HepG2 (cell line): ENCODE results near the gene UGP2.

Experiments used
- KDM1A ChIP-seq: IDR thresholded peaks from 2 replicates; pipeline ENCODE4 v1.6.1; 2016; ENCODE audit warnings: missing compliant biosample characterization
- KLF13 ChIP-seq: sonication (generic); formaldehyde crosslinking; IDR thresholded peaks from 2 replicates; pipeline ENCODE4 v1.4.0; 2020; ENCODE audit warnings: mild to moderate bottlenecking, missing genetic modification reagents
- MTF1 ChIP-seq: sonication (generic); formaldehyde crosslinking; IDR thresholded peaks from 2 replicates; pipeline ENCODE4 v1.5.0; 2020; ENCODE audit warnings: missing genetic modification reagents
- PATZ1 ChIP-seq: sonication (generic); formaldehyde crosslinking; IDR thresholded peaks from 2 replicates; pipeline ENCODE4 v1.4.0; 2020; ENCODE audit warnings: missing genetic modification reagents
- POLR2AphosphoS5 ChIP-seq: IDR thresholded peaks from 2 replicates; pipeline ENCODE4 v1.6.1; 2012; ENCODE audit warnings: low read depth, low read length
- YEATS4 ChIP-seq: sonication (generic); formaldehyde crosslinking; IDR thresholded peaks from 2 replicates; pipeline ENCODE4 v1.4.0; 2020; ENCODE audit warnings: missing genetic modification reagents, borderline replicate concordance
- ZNF180 ChIP-seq: sonication (generic); formaldehyde crosslinking; IDR thresholded peaks from 2 replicates; pipeline ENCODE4 v1.4.0; 2020; ENCODE audit warnings: low read depth, missing genetic modification reagents, borderline replicate concordance
- TF ChIP-seq, protein P1 (sequence below): sonication (generic); formaldehyde crosslinking; IDR thresholded peaks from 2 replicates; pipeline ENCODE4 v1.8.0; 2022; ENCODE audit warnings: mild to moderate bottlenecking, missing genetic modification reagents
- TF ChIP-seq, protein P2 (sequence below): sonication (generic); formaldehyde crosslinking; IDR thresholded peaks from 2 replicates; pipeline ENCODE4 v1.8.1; 2023; ENCODE audit warnings: mild to moderate bottlenecking, inconsistent platforms, moderate library complexity, missing genetic modification reagents, borderline replicate concordance

- TF ChIP-seq, protein P1, sequence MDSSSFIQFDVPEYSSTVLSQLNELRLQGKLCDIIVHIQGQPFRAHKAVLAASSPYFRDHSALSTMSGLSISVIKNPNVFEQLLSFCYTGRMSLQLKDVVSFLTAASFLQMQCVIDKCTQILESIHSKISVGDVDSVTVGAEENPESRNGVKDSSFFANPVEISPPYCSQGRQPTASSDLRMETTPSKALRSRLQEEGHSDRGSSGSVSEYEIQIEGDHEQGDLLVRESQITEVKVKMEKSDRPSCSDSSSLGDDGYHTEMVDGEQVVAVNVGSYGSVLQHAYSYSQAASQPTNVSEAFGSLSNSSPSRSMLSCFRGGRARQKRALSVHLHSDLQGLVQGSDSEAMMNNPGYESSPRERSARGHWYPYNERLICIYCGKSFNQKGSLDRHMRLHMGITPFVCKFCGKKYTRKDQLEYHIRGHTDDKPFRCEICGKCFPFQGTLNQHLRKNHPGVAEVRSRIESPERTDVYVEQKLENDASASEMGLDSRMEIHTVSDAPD = no peak
- TF ChIP-seq ZNF180 (CRISPR knock-in tag) (no peak), MTF1 (CRISPR knock-in tag) (no peak), KDM1A (no peak), YEATS4 (CRISPR knock-in tag) (no peak), KLF13 (CRISPR knock-in tag) (no peak), PATZ1 (CRISPR knock-in tag) (0 out of 2 replicates have a peak, but pooled peaks have one; percentile 28), POLR2AphosphoS5 (no peak)
- TF ChIP-seq, protein P2, sequence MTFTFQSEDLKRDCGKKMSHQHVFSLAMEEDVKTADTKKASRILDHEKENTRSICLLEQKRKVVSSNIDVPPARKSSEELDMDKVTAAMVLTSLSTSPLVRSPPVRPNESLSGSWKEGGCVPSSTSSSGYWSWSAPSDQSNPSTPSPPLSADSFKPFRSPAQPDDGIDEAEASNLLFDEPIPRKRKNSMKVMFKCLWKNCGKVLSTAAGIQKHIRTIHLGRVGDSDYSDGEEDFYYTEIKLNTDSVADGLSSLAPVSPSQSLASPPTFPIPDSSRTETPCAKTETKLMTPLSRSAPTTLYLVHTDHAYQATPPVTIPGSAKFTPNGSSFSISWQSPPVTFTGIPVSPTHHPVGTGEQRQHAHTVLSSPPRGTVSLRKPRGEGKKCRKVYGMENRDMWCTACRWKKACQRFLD = no peak
These were observed 13.9 kb upstream of the UGP2 start for GRCh38 chr2:63827749-63828148.
